K562 (cell line): ENCODE measurements around the gene ICOSLG. TPM values are rescaled to one million over a fixed set of nuclear protein-coding genes. Genes with fewer than 3 reads are reported as not detected.

Experiments
- ATAC-seq: fragments of 200-7000 bp; cut with Tn5 transposase; 3 replicates; pipeline ENCODE4 v1.9.1; 2020; ENCODE audit warnings: moderate library complexity
- BruUV-seq: library from RNA; stranded (reverse); fragments of 400-500 nt; replicated peaks from 2 replicates; lab custom pipeline; 2021; lab: Mats Ljungman, UMichigan
- CTCF ChIA-PET: fragments of 300-600 bp; formaldehyde crosslinking; extraction: SDS; loops from one replicate; lab custom pipeline; 2021; ENCODE audit warnings: low intra/inter-chr PET ratio; lab: Yijun Ruan, JAX
- POLR2A ChIA-PET: fragments of 300-600, 350-650 bp; sonication (Branson Sonifier 250); formaldehyde crosslinking; extraction: SDS; loops from one replicate; lab custom pipeline; 2021; ENCODE audit warnings: antibody characterized with exemption, inconsistent platforms; lab: Yijun Ruan, JAX
- DNase-seq, 4 experiments: peaks; one replicate each; pipeline versions ENCODE4 v3.0.0 to v3.0.0-alpha.2; 2011 to 2018; ENCODE audit warnings: low spot score in 3 of 4, mixed read lengths in 3 of 4; ENCODE audit errors: extremely low read depth in 1 of 4
- FAIRE-seq: peaks from 2 replicates; lab custom pipeline; 2011; peaks lifted over from hg19 to GRCh38; lab: Jason Lieb, UNC
- H2AFZ ChIP-seq: 2 replicates; pipeline ENCODE4 v1.6.0; 2011; ENCODE audit warnings: low read depth, low read length, control low read depth, inconsistent platforms
- H3K27ac ChIP-seq: fragments of 200-600 bp; 3 replicates; pipeline ENCODE4 v1.8.0; 2011; ENCODE audit warnings: low read depth, mild to moderate bottlenecking, control low read depth, inconsistent platforms, low read length, moderate library complexity, mixed read lengths; ENCODE audit errors: extremely low read depth
- H3K27me3 ChIP-seq, 2 experiments: fragments of 300-600 bp in 1 of 2; 2 replicates in 1 of 2; 3 replicates in 1 of 2; pipeline versions ENCODE4 v1.6.0 to v1.8.0; 2011; ENCODE audit warnings: inconsistent platforms in 2 of 2, low read length in 2 of 2, mild to moderate bottlenecking in 1 of 2, mixed read lengths in 1 of 2, moderate library complexity in 1 of 2; ENCODE audit not compliant: control insufficient read depth in 2 of 2, insufficient read depth in 2 of 2
- H3K36me3 ChIP-seq: fragments of 300-600 bp; 3 replicates; pipeline ENCODE4 v1.8.0; 2011; ENCODE audit warnings: mild to moderate bottlenecking, low read length, inconsistent platforms; ENCODE audit not compliant: control insufficient read depth, insufficient read depth
- H3K4me1 ChIP-seq, 2 experiments: fragments of 200-600 bp in 1 of 2; replicated peaks in 1 of 2; 2 replicates in 1 of 2; 3 replicates in 1 of 2; pipeline versions ENCODE4 v1.5.1 to v1.8.0; 2011; ENCODE audit warnings: inconsistent platforms in 2 of 2, low read length in 2 of 2, mild to moderate bottlenecking in 1 of 2, mixed read lengths in 1 of 2, moderate library complexity in 1 of 2; ENCODE audit not compliant: control insufficient read depth in 2 of 2, insufficient read depth in 2 of 2
- H3K4me2 ChIP-seq: 2 replicates; pipeline ENCODE4 v1.6.1; 2011; ENCODE audit warnings: low read length, control low read depth, inconsistent platforms, mixed read lengths; ENCODE audit not compliant: insufficient read depth
- H3K4me3 ChIP-seq: fragments of 200-600 bp; sonication (generic), shearing (Covaris generic); 2 replicates; pipeline ENCODE4 v1.5.1; 2016; ENCODE audit warnings: control low read depth, inconsistent platforms
- H3K79me2 ChIP-seq: fragments of 200-600 bp; 3 replicates; pipeline ENCODE4 v1.8.0; 2011; ENCODE audit warnings: low read length, inconsistent platforms; ENCODE audit not compliant: control insufficient read depth, insufficient read depth
- H3K9ac ChIP-seq, 2 experiments: 2 replicates each; pipeline versions ENCODE4 v1.6.0 to v1.6.1; 2011; ENCODE audit warnings: low read depth in 2 of 2, low read length in 2 of 2, control low read depth in 1 of 2, inconsistent platforms in 1 of 2, mild to moderate bottlenecking in 1 of 2, mixed read lengths in 1 of 2; ENCODE audit not compliant: insufficient read depth in 1 of 2
- H3K9me1 ChIP-seq: one replicate; pipeline ENCODE4 v1.6.0; 2011; ENCODE audit warnings: inconsistent platforms, mild to moderate bottlenecking, low read length, moderate library complexity; ENCODE audit not compliant: control insufficient read depth, insufficient read depth
- H3K9me3 ChIP-seq: replicated peaks from 2 replicates; pipeline ENCODE4 v1.5.1; 2011; ENCODE audit warnings: low read depth, low read length, inconsistent platforms; ENCODE audit not compliant: control insufficient read depth, insufficient read depth
- H4K20me1 ChIP-seq: replicated peaks from 2 replicates; pipeline ENCODE4 v1.6.1; 2011; ENCODE audit warnings: low read length, inconsistent platforms, mixed read lengths; ENCODE audit not compliant: control insufficient read depth, insufficient read depth
- CEBPB ChIP-seq: fragments of 450-650 bp; IDR thresholded peaks from 2 replicates; pipeline ENCODE4 v1.6.1; 2016; ENCODE audit warnings: missing genetic modification characterization, missing compliant biosample characterization
- E2F6 ChIP-seq, 2 experiments: IDR thresholded peaks; 2 replicates each; pipeline ENCODE4 v1.6.1; 2011; ENCODE audit warnings: borderline replicate concordance in 1 of 2, control low read depth in 1 of 2, low read depth in 1 of 2, low read length in 1 of 2, mild to moderate bottlenecking in 1 of 2, mixed read lengths in 1 of 2, moderate library complexity in 1 of 2; ENCODE audit not compliant: insufficient read depth in 1 of 2, insufficient read length in 1 of 2, poor library complexity in 1 of 2, severe bottlenecking in 1 of 2; ENCODE audit errors: extremely low read depth in 1 of 2
- ELF1 ChIP-seq: fragments of 200-800 bp; sonication (Bioruptor generic); IDR thresholded peaks from 2 replicates; pipeline ENCODE4 v1.6.1; 2016; ENCODE audit warnings: missing genetic modification characterization, missing compliant biosample characterization
- ETV5 ChIP-seq: sonication (generic); formaldehyde crosslinking; IDR thresholded peaks from 2 replicates; pipeline ENCODE4 v1.4.0; 2020; ENCODE audit warnings: low read depth, mild to moderate bottlenecking, missing genetic modification reagents
- FOXA3 ChIP-seq, 2 experiments: fragments of 450-650 bp in 1 of 2; sonication (generic) in 1 of 2; formaldehyde crosslinking; IDR thresholded peaks in 1 of 2; conservative IDR thresholded peaks in 1 of 2; 2 replicates each; pipeline versions ENCODE4 v1.4.0 to v1.8.0; 2020 to 2022; ENCODE audit warnings: mild to moderate bottlenecking in 2 of 2, missing genetic modification reagents in 1 of 2
- ILK ChIP-seq: fragments of 450-650 bp; IDR thresholded peaks from 2 replicates; pipeline ENCODE4 v1.6.1; 2016; ENCODE audit warnings: missing genetic modification characterization, low read depth, mild to moderate bottlenecking, missing compliant biosample characterization, moderate library complexity, borderline replicate concordance
- NCOA6 ChIP-seq: fragments of 450-650 bp; IDR thresholded peaks from 2 replicates; pipeline ENCODE4 v1.6.1; 2017; ENCODE audit warnings: mild to moderate bottlenecking
- SRSF7 ChIP-seq: fragments of 200-400 bp; formaldehyde crosslinking; optimal IDR thresholded peaks from 2 replicates; pipeline ENCODE3; 2017; ENCODE audit warnings: mild to moderate bottlenecking, low read depth, low read length
- TCF7L2 ChIP-seq: fragments of 150-350 bp; IDR thresholded peaks from 2 replicates; pipeline ENCODE4 v1.6.1; 2016; ENCODE audit warnings: low read depth, mild to moderate bottlenecking, low read length, moderate library complexity
- TRIM28 ChIP-seq: fragments of 450-650 bp; IDR thresholded peaks from 2 replicates; pipeline ENCODE4 v1.6.1; 2017
- U2AF2 ChIP-seq: fragments of 200-400 bp; formaldehyde crosslinking; optimal IDR thresholded peaks from 2 replicates; pipeline ENCODE3; 2017; ENCODE audit warnings: low read depth, mild to moderate bottlenecking, low read length
- USF2 ChIP-seq: sonication (generic); formaldehyde crosslinking; IDR thresholded peaks from 2 replicates; pipeline ENCODE4 v1.5.0; 2020; ENCODE audit warnings: missing genetic modification reagents
- ZBTB34 ChIP-seq: fragments of 250-450 bp; sonication (Bioruptor Pico); IDR thresholded peaks from 2 replicates; pipeline ENCODE4 v1.8.0; 2021; ENCODE audit warnings: mild to moderate bottlenecking, moderate library complexity
- ZBTB43 ChIP-seq: sonication (generic); formaldehyde crosslinking; IDR thresholded peaks from 2 replicates; pipeline ENCODE4 v1.8.0; 2023; ENCODE audit warnings: mild to moderate bottlenecking, missing genetic modification reagents
- ZNF311 ChIP-seq: fragments of 250-450 bp; sonication (Bioruptor Pico); IDR thresholded peaks from 2 replicates; pipeline ENCODE4 v1.4.0; 2020; ENCODE audit warnings: mild to moderate bottlenecking, moderate library complexity
- whole genome bisulfite sequencing: fragments of 100-300 bp; shearing (Covaris generic); methylation state at CpG from one replicate; pipeline ENCODE4 v1.1.6; 2016; ENCODE audit warnings: low coverage, mixed read lengths; ENCODE audit not compliant: insufficient coverage; ENCODE audit errors: missing lambda C conversion rate; 5-methylcytosine and 5-hydroxymethylcytosine counted together
- in situ Hi-C: fragments of 300-500 bp; cut with MboI; formaldehyde crosslinking; loops from 4 replicates; pipeline ENCODE4 v1.15.0; 2018; ENCODE audit warnings: inconsistent platforms, mixed read lengths
- intact Hi-C: fragments of 100-400 bp; cut with micrococcal nuclease; formaldehyde crosslinking; loops from 2 replicates; pipeline ENCODE4 v1.14.2; 2022
- polyA plus RNA-seq, 8 experiments: library from polyadenylated mRNA; depleted of rRNA in 4 of 8; stranded (reverse) in 5 of 8; unstranded in 3 of 8; fragments of >200 nt; fragmentation: Nextera tagmentation in 2 of 8; fragmentation: Illumina TruSeq in 1 of 8; extraction: Ambion mirVana in 2 of 8; extraction: Trizol in 1 of 8; gene quantifications; 2 replicates each; pipeline versions ENCODE4 v1.2.1 to v1.2.3, GENCODE V29; 2011 to 2014; ENCODE audit warnings: inconsistent platforms in 1 of 8, missing spikeins in 1 of 8
- total RNA-seq, 7 experiments: library from RNA; depleted of rRNA in 6 of 7; stranded (reverse); fragments of >200 nt in 6 of 7; fragmentation: Illumina TruSeq in 2 of 7; extraction: Trizol in 2 of 7; gene quantifications; 2 replicates each; pipeline versions ENCODE4 v1.2.1 to v1.2.3, GENCODE V29; 2011 to 2021; ENCODE audit warnings: low replicate concordance in 1 of 7

The ICOSLG gene
- total and polyA plus RNA-seq, 9 of the 15 experiments (the other 6 are each of a cell fraction or from before 2014, with no cell fraction given) = 0.01 to 1.4 (median 0.15) TPM

GRCh38 chr21:44260066-44260465, 19.3 kb upstream of the ICOSLG start (continued):
- TF ChIP-seq ETV5 (CRISPR knock-in tag) = no peak
- no peak for TF ChIP-seq E2F6 (IDR thresholded peaks at IDR 0.05; ENCODE audit: borderline replicate concordance in 1 of 2, extremely low read depth in 1 of 2, insufficient read depth in 1 of 2, insufficient read length in 1 of 2, low read depth in 1 of 2, low read length in 1 of 2, poor library complexity in 1 of 2, severe bottlenecking in 1 of 2)
- no peak for TF ChIP-seq ZBTB43 (CRISPR knock-in tag)
- no peak for TF ChIP-seq TRIM28
- no peak for TF ChIP-seq U2AF2
- TF ChIP-seq ILK = no peak
- TF ChIP-seq, all 486 proteins: peak for 0

GRCh38 chr21:44259082-44259705, 18.5 kb upstream of the ICOSLG start:
- Histone ChIP-seq H3K27ac (no peak overlapping the region), H3K4me1 (peaks cover 0 to 29% of the 10 kb centered on the region in 2 experiments; a peak in 2 of 5 replicates), H2AFZ (no peak overlapping the region), H3K27me3 (peaks cover 32 to 62% of the 10 kb centered on the region in 2 experiments), H3K9ac (no peak overlapping the region), H3K79me2 (no peaks in the 10 kb centered on the region), H3K4me3 (no peak overlapping the region), H3K9me1 (no peaks in the 10 kb centered on the region), H3K36me3 (no peaks in the 10 kb centered on the region), H3K9me3 (no peaks in the 10 kb centered on the region), H3K4me2 (no peak overlapping the region), H4K20me1 (peaks cover 6% of the 10 kb centered on the region; the same call in 1 of the 2 replicates)
- no peak for FAIRE-seq
- BruUV-seq = no TSS peak
- ChIA-PET POLR2A (interaction anchor here (0.6 to 1.3 kb wide), 3 partner anchors 9 to 25 kb away, joined by 3 to 6 read pairs (median 4); no protein-coding TSS in a partner anchor), CTCF (no interaction called here)
- no peak for DNase-seq
- ATAC-seq = no peak
- WGBS = 5% methylated on average over 22 of the region's 22 CpGs
- intact Hi-C loops (no loop called here), in situ Hi-C loops (no loop called here)
- TF ChIP-seq TCF7L2 (no peak), ZBTB34 (no peak), SRSF7 (no peak), USF2 (CRISPR knock-in tag) (no peak), CEBPB (tag) (peak; percentile 41; the same call in 1 of the 2 replicates), NCOA6 (no peak), ELF1 (tag) (no peak), ZNF311 (CRISPR knock-in tag) (no peak), FOXA3 (CRISPR knock-in tag; conservative IDR thresholded peaks at IDR 0.05 in 1 of 2, IDR thresholded peaks at IDR 0.05 in 1 of 2) (no peak)
